NCI-H128 (cell line): ENCODE measurements around the gene ADAMTSL5.
"Not testable (repeated sequence)": the region's sequence is repeated elsewhere in the genome, so short reads cannot be mapped to it uniquely, and the experiment has no call there.

Experiments used
- DNase-seq: peaks from one replicate; lab custom pipeline; 2025; ENCODE audit not compliant: unreplicated experiment; lab: John Stamatoyannopoulos, UW

Gene ADAMTSL5

DNA sequence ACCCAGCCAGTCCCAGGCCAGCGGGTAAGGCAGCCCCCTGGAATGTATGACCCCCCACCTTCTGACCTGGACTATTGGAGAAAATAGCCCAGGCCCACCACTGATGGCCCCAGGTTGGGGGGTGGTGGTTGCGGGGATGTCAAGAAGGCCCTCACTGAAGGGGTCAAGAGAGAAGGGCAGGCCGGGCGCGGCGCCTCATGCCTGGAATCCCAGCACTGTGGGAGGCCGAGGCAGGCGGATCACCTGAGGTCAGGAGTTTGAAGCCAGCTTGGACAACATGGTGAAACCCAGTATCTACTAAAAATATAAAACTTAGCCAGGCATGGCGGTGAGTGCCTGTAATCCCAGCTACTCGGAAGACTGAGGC lies 1.5 kb upstream of the ADAMTSL5 start:
- DNase-seq: no peak

DNA sequence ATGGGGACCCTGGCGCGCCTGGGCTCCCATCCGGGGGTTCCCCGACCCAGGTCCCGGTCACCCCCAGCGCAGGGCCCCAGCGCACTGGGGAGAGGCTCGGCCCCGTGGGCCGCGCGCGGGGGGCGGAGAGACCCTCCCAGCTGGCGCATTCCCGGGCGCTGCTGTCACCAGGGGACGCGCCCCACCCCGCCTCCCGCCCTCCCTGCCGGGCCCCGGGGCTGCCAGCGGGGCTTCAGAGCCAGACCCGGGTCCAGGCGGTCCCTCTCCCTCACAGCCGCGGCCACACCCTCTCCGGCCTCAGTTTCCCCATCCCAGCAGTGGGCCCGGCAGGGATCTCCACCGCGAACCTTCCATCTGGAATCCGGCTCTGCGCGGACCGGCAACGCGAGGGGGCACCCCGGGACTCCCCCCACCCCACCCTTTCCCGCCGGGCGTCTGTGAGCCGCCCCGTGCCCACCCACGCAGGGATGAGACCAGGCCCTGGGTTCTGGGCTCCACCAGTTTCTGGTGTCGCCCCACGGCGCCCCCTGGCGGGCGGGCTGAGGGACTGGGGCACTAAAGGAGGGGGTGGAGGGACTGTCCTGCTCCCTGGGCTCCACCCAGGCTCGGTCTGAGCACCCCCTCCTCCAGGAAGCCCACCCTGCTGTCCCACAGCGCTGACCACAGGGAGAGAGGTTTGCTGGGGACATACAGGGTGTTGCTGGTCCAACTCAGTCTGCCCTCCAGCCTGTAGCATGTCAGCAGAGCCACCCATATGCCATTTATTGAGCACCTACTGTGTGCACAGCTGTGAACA lies 878 bp upstream of the ADAMTSL5 start:
- no peak for DNase-seq

DNA sequence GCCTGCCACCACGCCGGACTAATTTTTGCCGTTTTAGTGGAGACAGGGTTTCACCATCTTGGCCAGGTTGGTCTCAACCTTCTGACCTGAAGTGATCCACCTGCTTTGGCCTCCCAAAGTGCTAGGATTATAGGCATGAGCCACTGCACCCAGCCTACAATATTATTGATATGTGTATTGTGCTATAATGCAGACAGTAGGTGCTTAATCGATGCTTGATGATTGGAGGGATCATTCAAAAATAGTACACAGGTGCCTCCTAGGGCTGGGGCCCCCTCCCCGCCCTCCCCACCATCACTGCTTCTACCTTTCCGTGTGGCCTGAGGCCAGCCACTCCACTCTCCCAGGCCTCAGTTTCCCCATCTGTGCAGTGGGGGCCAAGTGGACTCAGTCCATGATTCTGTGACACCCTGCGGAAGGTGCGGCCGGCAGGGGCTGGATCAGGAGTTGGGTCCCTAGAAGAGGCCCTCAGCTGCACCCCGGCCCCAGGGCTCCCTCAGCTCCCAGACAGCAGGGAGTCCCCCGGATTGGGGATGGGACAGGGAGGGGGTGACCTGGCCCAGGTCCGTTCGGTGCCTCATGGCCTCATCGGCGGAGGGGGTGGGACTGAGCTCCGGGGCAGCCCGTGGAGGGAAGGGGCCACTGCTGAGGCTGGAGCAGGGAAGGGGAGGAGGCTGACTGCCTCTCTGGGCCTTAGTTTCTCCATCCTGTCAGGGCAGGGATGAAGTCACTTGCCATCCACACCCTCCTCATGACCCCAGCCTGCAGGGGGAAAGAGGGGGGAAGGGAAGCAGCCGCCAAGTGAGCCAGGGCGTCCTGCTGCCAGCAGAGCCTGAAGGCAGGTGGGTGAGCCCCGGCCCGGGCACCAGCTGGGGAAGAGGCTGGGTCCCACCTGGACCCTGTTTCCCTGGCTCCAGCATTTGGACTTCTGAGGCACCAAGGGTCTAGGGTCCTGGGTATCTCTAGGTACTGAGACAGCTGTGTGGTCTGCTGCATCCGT lies 1.2 kb downstream of the ADAMTSL5 start:
- no peak for DNase-seq

DNA sequence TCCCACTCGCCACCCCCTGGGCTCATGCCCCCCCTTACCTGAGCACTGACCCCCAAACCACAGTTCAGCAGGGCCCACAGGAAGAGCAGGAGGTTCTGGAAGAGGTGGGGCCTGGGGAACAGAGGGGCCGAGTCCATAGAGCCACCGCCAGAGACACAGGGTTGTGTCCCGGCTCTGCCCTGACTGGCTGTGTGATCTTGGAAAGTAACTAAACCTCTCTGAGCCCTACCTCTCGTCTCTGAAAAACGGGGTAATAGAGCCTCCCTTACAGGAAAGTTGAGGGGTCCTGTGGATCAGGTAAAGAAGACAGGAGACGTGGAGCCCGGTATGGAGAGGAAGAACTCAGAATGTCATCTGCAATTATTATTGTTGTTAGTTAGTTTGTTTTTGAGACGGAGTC lies 2.0 kb downstream of the ADAMTSL5 start:
- DNase-seq: no peak

DNA sequence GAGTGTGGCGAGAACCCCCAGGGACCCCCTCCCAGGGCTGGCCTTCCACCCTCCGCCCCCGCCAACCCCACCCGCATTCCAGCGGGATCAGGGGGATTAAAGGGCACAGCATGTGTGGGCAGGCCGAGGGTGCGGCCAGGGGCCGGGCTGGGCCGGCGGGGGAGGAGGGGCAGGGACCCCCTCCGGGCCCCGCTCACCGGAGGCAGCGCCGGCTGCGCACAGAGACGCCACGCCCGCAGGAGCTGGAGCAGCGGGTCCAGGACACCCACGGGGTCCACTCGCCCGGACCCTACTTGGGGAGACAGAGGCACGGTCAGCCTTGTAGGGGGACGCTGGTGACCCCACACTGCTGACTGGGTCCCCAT lies 2.4 kb downstream of the ADAMTSL5 start:
- no peak for DNase-seq

DNA sequence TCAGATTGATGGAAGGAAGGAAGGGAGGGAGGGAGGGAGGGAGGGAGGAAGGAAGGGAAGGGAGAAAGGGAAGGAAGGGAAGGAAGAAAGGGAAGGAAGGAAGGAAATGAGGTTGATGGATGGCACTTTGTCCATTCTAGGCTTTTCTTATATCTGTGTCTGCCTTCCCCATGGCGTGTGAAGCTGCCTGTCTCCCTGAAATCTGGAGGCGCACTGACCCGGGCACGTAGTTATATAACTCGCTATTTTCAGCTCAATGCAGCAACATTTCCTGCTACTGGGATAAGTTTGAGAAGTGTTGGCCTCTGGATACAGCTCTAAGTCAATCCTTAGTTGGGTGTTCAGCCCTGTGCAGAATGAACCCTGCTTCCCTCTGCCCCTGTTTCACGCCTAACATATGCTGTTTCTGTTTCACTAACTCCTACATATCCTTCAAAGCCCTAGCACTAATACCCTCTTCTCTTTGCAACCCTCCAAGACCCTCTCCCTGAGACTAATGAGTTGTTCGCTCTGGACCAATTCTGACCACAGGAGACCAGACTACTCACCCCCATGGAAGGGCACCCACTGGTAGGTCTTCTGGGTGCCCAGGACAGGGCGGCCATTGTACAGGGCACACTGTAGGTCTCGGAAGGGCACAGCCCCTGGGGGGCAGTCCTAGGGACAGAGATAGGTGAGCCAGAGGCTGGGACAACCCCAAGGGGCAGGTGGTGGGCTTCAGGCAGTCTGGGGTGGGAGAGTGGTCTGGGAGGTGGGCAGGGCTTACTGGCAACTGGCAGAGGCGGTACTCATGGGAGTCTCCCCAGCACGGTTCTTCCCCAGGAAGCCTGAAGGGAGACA lies 3.0 kb downstream of the ADAMTSL5 start:
- no peak for DNase-seq

DNA sequence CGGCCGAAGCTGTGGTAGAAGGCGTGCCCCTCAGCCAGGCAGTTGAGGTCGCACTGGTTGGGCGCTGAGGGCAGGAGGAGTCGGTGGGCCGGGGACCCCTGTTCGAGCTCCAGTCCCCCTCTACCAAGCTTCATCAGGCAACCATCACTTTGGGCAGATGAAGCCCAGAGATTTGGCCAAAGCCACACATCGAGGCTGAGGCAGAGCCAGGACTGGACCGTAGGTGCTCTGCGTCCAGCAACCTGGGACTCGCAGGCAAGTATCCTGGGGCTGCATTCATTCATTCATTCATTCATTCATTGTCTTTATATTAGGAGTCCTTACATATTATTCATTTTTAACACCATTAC lies 4.3 kb downstream of the ADAMTSL5 start:
- DNase-seq: no peak

DNA sequence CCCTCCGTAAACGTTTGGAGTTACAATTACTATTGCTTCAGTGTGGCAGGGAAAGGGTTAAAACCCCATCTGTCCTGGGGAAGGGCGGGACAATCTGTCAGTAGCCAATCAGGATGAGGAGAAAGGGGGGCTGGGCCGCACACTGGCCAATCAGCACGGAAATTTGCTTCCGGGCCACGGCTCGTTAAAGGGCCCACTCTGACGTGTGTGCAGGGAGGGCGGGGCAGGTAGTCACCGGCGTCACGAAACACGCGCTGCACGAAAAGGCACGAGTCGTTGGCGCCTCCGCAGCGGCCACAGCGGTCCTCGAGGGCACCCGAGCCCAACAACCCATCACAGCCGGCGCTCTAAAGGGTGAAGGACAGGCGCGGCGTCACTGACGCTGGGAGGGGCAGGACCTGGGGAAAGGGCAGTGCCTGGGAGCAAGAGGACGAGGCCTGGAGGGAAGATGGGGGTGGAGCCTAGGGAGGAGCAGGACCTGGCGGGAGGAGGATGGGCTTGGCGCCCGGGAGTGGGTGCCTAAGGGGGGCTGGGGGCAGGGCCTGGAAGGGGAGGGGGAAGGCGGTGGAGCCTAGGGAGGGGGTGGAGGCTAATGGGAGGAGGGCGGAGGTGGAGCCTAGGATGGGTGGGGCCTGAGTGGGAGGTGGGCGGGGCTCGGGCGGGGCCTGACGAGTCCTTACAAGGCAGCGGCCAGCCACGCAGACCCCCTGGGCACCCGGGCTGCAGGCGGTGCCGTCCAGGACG lies 4.9 kb downstream of the ADAMTSL5 start:
- DNase-seq: peak; percentile 77

DNA sequence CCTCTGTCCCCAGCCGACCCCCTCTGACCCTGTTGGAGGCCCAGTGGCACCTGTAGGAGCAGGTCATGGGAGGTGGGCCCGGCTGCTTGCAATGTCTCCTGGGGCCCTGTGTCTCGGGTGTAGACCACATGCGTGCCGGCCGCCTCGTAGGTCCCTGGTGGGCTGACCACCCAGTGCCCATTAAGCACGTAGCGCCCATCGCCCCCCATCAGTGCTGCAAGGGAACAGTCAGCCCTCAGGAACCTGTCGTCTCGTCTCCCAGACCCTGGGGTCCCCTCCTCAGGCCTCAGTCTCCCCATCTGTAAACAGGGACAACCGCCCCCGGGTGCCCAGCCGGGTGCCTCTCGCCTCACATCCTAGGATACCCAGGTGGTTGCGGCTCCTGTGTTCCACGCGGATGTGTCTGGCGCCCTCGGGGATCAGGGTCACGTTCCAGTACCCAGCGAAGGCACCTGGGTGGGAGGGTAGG lies 5.6 kb downstream of the ADAMTSL5 start:
- DNase-seq: no peak

DNA sequence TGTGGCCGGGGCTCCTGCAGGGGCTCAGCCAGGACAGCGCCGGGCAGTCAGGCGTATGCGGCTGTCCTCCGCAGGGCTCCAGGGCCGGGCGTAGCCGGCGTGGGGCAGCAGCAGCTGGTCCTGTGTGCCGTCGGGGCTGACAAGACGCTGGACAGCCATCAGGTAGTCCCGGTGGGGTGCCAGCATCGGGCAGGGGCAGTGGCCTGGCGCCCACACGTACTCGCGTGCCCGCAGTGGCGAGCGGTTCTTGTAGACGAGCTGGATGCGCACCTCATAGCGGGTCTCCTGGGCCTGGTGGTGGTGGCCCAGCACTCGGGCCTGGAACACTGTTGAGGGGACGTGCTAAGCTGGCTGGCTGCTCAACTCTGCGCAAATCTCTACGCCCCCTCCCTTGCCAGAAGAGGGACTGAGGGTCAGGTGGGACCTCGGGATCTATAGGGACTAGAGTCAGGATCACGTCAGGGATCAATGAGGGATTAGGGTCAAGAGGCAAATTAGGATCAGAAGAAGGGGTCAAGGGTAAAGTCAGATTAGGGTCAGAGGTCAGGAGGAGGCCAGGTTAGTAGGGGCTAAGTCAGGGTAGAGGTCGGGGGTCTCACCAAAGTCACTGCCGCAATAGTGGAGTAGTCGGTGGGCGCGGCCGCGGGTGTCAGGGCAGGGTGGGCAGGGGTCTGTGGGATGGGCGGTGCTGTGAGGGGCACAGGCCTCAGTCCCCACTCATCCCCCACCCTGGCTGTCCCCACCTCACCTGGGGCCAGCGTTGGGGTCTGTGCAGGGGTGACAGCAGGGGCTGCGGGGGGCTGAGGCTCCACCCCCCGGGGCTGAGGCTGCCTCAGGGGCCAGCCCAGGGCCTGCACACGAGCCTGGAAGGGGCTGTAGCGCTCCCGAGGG lies 6.6 kb downstream of the ADAMTSL5 start:
- DNase-seq: no peak

DNA sequence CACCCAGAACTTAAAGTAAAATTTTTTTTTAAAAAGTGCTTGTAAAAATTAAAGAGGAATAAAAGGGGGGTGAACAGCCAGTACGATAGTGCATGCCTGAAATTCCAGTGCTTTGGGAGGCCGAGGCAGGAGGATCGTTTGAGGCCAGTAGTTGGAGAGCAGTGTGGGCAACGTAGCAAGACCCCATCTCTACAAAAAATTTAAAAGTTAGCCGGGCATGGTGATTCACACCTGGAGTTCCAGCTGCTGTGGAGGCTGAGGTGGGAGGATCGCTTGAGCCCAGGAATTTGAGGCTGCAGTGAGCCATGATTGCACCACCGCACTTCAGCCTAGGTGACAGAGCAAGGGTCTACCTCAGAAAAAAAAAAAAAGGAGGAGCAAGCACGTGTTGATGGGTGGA lies 7.8 kb downstream of the ADAMTSL5 start:
- no peak for DNase-seq

DNA sequence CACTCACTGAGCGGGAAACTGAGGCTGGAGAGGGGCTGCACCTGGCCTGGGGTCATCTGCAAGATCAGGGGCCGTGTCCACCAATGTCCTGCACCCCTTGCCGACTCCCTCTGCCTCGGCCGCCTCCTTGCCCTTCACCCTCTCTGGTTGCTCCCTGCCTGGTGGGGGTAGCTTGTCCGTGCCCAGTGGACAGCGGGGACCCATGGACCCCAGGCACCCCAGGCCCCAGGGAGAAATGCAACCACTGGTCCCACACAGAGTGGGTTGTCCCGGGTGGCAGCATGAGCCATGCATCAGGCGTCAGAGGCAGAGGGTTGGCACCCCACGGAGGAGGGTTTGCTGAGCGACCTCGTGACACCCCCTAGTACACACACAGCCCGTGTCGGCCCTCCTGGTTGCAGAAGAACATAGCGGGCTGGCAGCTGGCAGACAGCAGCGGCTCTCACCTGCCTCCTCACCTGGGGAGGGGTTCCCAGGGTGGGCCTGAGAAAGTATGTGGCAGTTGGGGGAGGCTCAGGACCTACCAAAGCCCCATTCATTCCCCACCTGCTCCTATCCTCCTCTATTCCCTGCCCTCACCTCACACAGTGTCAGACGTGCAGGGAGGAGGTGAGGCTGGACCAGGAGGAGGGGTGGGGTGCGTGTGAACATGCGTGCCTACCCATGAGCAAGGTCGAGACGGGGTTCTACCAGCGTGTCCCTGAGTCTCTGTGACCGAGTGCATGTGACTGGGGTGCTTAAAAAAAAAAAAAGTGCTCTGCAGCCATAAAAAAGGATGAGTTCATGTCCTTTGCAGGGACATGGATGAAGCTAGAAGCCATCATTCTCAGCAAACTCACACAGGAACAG lies 8.7 kb downstream of the ADAMTSL5 start:
- no peak for DNase-seq

DNA sequence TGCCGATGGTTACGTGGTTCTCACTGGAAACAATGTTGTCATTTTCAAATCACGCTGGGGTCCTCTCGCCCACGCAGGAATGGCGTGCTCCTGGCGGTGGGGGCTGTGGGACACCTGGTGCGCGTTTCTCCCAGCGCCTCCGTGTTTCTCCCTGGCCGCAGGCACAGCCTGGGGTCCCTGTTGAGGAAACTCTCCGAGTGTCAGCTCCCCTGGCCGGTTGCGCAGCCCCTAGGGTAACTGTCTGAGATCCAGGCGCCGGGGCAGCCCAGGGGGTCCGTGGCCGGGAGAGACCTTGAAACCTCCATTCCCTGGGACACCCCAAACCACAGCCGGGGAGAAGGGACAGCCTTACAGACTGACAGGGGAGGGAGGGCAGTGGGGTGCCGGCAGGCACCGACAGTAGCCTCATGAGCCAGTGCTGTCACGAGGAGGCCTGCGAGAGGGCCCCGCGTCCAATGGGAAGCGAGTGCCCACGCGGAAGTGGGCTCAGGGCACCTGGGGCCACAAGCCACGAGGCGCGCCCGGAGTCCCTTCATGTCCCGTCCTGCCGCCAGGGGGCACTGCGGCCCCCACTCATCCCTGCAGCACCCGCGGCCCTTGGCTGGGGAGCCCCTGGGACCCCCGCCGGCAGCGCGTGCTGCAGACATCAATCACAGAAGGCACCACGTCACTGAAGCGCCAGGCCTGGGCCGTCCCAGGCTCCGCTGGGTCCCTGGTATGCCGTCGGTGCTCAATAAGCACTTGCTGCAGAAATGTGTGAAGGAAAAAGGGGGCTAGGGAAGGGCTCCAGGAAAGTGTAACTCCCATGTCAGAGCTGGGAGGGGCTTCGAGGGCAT lies 9.5 kb downstream of the ADAMTSL5 start:
- DNase-seq: no peak

DNA sequence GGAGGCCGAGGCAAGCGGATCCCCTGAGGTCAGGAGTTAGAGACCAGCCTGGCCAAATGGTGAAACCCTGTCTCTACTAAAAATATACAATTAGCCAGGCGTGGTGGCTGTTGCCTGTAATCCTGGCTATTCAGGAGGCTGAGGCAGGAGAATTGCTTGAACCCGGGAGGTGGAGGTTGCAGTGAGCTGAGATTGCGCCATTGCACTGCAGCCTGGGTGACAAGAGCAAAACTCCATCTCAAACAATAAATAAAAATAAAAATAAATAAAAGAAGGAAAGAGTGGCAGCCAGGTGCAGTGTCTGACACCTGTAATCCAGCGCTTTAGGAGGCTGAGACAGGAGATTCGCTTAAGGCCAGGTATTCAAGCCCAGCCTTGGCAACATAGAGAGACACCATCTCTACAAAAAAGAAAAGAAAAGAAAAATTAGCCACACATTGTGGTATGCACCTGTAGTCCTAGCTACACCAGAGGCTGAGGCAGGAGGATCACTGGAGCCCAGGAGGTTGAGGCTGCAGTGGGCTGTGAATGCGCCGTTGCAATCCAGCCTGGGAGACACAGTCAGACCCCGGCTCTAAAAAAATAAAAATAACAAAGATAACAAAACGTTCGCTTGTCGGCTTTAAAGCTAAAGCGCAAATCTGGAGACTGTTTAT lies 10.3 kb downstream of the ADAMTSL5 start:
- DNase-seq: no peak

DNA sequence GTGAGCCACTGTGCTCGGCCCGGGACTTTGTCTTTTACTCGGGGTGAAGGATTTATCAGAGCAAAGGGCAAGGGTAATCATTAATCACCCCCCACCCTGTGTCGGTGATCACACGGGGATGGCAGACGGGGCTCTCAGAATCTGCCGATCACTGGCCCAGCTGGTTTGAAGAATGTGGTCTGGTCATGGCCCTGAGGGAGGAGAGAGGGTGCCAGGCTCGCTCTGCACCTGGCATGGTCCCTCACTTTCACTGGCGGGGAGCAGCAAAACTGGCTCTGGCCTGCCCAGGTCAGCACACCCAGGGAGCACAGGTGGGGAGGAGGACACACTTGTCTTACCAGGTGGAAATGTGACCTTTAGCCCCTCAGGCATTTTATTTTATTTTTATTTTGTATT lies 11.6 kb downstream of the ADAMTSL5 start:
- no peak for DNase-seq

DNA sequence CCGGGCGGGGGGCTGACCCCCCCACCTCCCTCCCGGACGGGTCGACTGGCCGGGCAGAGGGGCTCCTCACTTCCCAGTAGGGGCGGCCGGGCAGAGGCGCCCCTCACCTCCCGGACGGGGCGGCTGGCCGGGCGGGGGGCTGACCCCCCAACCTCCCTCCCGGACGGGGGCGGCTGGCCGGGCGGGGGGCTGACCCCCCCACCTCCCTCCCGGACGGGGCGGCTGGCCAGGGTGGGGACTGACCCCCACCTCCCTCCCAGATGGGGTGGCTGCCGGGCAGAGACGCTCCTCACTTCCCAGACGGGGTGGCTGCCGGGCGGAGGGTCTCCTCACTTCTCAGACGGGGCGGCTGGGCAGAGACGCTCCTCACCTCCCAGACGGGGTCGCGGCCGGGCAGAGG lies 13.6 kb downstream of the ADAMTSL5 start:
- not testable (repeated sequence) for DNase-seq

DNA sequence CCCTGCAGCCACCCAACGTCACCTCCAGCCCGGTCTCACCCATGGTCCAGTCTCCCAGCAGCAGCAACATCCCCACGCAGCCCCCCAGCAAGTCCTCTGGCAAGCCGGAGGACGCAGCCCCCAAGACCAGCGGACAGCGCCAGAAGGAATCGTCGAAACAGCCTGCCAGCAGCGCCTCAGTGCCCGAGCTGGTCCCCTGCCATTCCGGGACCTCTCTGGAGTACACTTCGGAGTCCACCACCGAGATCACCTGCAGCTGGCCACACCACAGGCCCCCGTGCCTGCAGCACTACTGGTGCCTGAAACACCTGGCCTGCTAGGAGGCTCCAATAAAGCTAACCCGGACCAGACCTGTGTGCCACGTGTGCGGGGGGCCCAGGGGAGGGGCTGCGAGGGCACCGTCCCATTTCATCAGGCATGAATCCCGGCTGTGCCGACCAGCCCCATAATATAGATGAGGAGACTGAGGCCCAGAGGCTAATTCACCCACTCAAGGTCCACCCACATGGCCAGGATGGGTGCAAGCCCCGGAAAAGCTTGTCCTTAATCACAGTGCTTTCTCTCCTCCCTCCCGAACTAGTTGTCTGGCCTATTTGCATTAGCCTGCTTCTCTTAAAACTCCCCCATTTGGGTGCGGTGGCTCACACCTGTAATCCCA lies 15.1 kb downstream of the ADAMTSL5 start:
- no peak for DNase-seq
